IPS-NIHi7 (cell line): Measurements from ENCODE around the gene TRIP11.

Experiments used
- DNase-seq: peaks from one replicate; pipeline ENCODE4 v3.0.0; 2012; ENCODE audit warnings: mixed read lengths; ENCODE audit errors: extremely low spot score

Gene TRIP11

GRCh38 chr14:91955168-91955567 is 84.7 kb downstream of the TRIP11 start:
- DNase-seq = no peak

- no peak for DNase-seq
Measured at GRCh38 chr14:91953170-91953985, 86.5 kb downstream of the TRIP11 start.

GRCh38 chr14:91947475-91948184 is 92.2 kb downstream of the TRIP11 start, which contains the start of gene FBLN5:
Gene FBLN5 (minus strand): TSS chr14:91947694. CDS start chr14:91947229, 465 bp downstream.
- DNase-seq = peak; percentile 71

GRCh38 chr14:91946622-91947474 is 93.0 kb downstream of the TRIP11 start:
- no peak for DNase-seq

- DNase-seq = no peak
Measured at GRCh38 chr14:91945751-91946621, 93.9 kb downstream of the TRIP11 start.

- no peak for DNase-seq
Measured at GRCh38 chr14:91942946-91943345, 96.9 kb downstream of the TRIP11 start.

GRCh38 chr14:91942128-91942527 is 97.7 kb downstream of the TRIP11 start:
- no peak for DNase-seq

- no peak for DNase-seq
Measured at GRCh38 chr14:91940209-91940608, 99.7 kb downstream of the TRIP11 start.

- DNase-seq = no peak
Measured at GRCh38 chr14:91935586-91935985, 104.3 kb downstream of the TRIP11 start.

GRCh38 chr14:91934554-91935285 is 105.1 kb downstream of the TRIP11 start:
- no peak for DNase-seq

- DNase-seq = no peak
Measured at GRCh38 chr14:91931478-91932088, 108.3 kb downstream of the TRIP11 start.

GRCh38 chr14:91929700-91930099 is 110.2 kb downstream of the TRIP11 start:
- DNase-seq = no peak

GRCh38 chr14:91927800-91928199 is 112.1 kb downstream of the TRIP11 start:
- DNase-seq = no peak

GRCh38 chr14:91927191-91927590 is 112.7 kb downstream of the TRIP11 start:
- DNase-seq = no peak

GRCh38 chr14:91926131-91926890 is 113.5 kb downstream of the TRIP11 start:
- no peak for DNase-seq

GRCh38 chr14:91925727-91926121 is 114.1 kb downstream of the TRIP11 start:
- DNase-seq = no peak

- DNase-seq = no peak
Measured at GRCh38 chr14:91925001-91925726, 114.7 kb downstream of the TRIP11 start.

- no peak for DNase-seq
Measured at GRCh38 chr14:91920526-91920925, 119.3 kb downstream of the TRIP11 start.

- no peak for DNase-seq
Measured at GRCh38 chr14:91919814-91920213, 120.0 kb downstream of the TRIP11 start.
